Vagina (tissue), 2 donors: ENCODE measurements around the gene SPDYE4.

Source experiments
- POLR2A ChIP-seq, 2 donors: fragments of 450-650 bp; IDR thresholded peaks; one replicate each; pipeline ENCODE4 v1.6.1; 2017; ENCODE audit warnings: antibody characterized with exemption in 2 of 2, mild to moderate bottlenecking in 2 of 2, moderate library complexity in 2 of 2
- POLR2AphosphoS5 ChIP-seq, 2 donors: sonication (generic); formaldehyde crosslinking; IDR thresholded peaks; one replicate each; pipeline ENCODE4 v1.9.0; 2017; ENCODE audit warnings: antibody characterized with exemption in 2 of 2, mild to moderate bottlenecking in 2 of 2, low read depth in 1 of 2; ENCODE audit not compliant: insufficient read depth in 1 of 2
- TF ChIP-seq, protein P1 (sequence below), 3 experiments: fragments of 450-650 bp in 2 of 3; fragments of 200-600 bp in 1 of 3; sonication (generic) in 1 of 3; IDR thresholded peaks; one replicate each; pipeline ENCODE4 v1.5.1; 2017 to 2019; ENCODE audit warnings: antibody characterized with exemption in 3 of 3, mild to moderate bottlenecking in 2 of 3, moderate library complexity in 2 of 3

DNA sequence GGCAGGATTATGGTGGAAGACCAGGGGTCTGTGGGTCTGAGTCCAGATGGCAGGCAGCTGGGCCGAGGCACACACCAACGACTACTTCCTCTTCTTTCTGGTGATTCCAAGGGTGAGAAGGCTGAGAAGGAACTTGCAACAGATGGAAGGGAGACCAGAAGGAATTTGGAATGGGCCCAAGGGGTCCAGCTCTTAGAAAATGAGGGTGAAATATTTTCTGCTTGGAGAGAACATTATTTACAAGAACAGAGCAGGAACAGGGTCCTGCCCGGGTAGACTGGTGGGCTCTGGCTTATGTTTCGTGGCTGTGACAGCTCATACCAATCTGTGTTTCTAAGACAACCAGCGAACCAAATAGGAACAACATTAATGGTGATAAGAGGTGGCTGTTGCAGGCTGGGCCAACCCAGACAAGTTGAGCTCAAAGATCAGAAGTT is 50.3 kb downstream of the SPDYE4 start:
- TF ChIP-seq, protein P1, sequence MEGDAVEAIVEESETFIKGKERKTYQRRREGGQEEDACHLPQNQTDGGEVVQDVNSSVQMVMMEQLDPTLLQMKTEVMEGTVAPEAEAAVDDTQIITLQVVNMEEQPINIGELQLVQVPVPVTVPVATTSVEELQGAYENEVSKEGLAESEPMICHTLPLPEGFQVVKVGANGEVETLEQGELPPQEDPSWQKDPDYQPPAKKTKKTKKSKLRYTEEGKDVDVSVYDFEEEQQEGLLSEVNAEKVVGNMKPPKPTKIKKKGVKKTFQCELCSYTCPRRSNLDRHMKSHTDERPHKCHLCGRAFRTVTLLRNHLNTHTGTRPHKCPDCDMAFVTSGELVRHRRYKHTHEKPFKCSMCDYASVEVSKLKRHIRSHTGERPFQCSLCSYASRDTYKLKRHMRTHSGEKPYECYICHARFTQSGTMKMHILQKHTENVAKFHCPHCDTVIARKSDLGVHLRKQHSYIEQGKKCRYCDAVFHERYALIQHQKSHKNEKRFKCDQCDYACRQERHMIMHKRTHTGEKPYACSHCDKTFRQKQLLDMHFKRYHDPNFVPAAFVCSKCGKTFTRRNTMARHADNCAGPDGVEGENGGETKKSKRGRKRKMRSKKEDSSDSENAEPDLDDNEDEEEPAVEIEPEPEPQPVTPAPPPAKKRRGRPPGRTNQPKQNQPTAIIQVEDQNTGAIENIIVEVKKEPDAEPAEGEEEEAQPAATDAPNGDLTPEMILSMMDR (IDR thresholded peaks at IDR 0.05) = no peak
- TF ChIP-seq POLR2A (IDR thresholded peaks at IDR 0.05) (no peak), POLR2AphosphoS5 (IDR thresholded peaks at IDR 0.05; ENCODE audit: insufficient read depth in 1 of 2, low read depth in 1 of 2) (no peak)
